COLO829 (cell line): ENCODE data around the gene ZNF75A.

Experiments used
- DNase-seq: peaks from one replicate; pipeline ENCODE4 v3.0.0; 2012; ENCODE audit warnings: low spot score

The ZNF75A gene

DNA sequence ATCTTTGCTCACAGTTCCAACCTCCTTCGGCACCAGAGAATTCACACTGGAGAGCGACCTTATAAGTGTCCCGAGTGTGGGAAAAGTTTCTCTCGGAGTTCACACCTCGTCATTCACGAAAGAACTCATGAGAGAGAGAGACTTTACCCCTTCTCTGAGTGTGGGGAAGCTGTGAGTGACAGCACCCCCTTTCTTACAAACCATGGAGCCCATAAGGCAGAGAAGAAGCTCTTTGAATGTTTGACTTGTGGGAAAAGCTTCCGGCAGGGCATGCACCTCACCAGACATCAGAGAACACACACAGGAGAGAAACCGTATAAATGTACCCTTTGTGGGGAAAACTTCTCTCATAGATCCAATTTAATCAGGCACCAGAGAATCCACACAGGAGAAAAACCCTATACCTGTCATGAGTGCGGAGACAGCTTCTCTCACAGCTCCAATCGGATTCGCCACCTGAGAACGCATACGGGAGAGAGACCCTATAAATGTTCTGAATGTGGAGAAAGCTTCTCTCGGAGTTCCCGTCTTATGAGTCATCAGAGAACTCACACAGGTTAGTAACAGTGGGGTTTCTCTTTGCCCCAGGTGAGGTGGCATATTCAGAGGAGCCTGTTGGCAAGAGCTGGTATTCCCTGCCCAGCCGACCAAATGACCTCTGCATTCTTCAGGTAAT lies 15.2 kb upstream of the ZNF75A start:
- DNase-seq = no peak

DNA sequence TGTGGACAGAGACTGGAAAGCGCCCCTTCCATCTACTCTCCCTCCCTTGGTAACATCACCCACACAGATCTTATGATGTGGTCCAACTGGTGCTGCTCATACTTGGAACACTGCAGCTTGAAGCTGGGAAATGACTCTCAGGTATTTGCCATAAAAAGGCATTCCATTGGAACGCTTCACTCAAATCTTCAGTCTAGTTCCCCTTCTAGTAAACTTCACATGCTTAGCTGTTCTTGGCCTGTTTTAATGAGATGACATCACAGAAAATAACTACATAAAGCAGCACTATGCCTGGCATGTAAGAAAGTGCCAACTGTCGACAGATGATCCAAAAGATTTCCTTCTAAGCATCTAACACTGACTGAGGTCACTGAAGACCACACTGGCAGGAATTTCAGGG lies 12.7 kb upstream of the ZNF75A start:
- no peak for DNase-seq

DNA sequence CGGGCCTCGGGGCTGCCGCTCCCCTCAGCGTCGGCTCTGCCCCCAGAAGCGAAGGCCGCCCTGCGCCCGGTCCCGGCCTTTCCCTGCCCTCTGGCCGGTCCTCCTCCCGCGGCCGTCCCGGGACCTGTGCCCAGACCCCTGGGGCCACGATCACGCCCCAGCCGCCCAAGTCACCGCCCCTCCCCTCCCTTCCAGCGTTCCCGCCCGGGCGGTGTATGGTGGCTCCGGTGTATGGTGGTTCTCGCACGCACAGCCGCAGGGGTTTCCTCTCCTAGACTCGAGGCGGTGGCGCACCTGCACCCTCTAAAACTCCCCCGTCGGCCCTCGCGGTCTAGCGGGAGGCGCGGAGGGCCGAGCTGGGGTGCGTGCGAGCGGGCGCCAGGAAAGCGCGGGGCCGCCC lies 10.1 kb upstream of the ZNF75A start:
- no peak for DNase-seq

DNA sequence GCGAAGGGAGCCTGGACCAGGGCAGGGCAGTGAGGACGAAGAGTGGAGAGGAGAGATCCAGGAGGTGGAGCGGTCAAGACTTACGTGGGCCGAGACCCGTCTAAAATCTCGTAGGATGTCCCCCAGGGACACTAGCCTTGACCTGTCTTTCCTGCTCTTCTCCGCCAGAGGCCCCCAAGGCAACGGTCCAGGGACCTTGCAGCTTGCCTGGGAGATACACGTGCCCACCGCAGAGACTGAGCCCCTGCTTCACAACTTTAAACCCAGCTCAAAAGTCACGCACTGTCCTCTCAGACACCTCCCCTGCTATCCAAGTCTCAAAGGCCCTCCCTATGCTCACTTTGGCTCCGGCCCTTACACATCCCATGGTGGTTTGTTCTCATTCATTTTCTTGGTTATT lies 9.5 kb upstream of the ZNF75A start:
- peak; percentile 77 for DNase-seq

DNA sequence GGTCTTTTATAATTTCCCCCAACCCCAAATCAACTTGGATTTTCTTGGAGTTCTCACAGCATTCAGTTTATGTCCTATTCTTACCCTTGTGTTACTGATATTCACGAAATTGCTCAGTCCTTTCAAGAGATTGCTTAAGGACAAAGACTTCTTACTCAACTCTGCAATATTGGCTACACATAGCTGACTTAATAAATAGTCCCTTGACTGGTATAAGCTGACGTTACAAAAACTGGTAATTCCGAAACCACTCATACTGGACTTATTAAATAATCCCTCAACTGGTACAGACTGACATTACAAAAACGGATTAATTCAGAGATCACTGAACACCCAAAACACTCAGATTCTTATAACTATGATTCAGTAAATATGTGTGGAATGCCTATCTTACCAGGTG lies 927 bp upstream of the ZNF75A start:
- DNase-seq = no peak

DNA sequence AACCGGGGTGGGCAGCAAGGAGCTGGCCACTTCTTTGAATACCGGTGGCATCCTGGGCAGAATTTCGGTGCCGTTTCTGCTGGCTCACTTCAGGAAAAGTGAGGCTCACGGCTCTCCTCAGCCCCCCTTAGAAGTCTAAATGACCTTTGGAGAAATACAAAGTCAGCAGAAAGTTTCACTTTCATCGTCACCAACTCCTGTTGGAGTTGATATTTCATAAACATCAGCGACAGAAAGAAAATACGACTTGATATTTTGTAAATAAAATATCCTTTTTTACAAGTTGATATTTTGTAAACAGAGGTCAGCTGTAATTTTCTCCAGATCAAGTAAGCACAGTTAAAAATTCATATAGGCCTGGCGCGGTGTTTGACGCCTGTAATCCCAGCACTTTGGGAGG lies 781 bp downstream of the ZNF75A start:
- no peak for DNase-seq

DNA sequence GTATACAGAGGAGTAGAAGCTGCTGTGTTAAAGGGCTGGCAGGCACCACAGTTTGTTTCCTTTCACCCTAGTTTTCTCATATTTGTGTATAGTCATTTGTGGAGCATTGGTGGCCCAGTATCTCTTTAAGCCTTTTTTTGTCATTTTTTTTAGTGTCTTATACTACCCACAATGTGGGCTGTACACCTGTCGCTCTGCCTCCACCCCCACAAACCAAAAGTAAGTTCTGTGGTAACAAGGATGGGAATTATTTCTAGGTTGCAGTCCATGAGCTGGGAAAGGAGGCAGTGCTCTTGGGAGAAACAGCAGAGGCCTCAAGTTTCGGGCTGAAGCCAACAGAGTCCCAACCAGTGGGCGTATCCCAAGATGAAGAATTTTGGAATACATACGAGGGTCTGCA lies 6.2 kb downstream of the ZNF75A start:
- no peak for DNase-seq

DNA sequence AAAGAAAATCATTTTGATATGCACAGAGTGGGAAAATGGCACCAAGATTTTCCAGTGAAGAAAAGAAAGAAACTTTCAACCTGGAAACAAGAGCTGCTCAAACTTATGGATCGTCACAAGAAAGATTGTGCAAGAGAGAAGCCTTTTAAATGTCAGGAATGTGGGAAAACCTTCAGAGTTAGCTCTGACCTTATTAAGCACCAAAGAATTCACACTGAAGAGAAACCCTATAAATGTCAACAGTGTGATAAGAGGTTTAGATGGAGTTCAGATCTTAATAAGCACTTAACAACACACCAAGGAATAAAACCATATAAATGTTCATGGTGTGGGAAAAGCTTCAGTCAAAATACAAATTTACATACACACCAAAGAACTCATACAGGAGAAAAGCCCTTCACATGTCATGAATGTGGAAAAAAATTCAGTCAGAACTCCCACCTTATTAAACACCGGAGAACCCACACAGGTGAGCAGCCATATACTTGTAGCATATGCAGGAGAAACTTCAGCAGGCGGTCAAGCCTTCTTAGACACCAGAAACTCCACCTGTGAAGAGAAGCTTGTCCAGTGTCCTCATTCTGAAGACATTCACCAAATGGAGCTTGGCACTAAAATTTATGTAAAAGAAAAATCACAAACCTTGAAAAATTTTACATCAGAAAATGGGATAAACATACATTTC lies 12.2 kb downstream of the ZNF75A start:
- no peak for DNase-seq

DNA sequence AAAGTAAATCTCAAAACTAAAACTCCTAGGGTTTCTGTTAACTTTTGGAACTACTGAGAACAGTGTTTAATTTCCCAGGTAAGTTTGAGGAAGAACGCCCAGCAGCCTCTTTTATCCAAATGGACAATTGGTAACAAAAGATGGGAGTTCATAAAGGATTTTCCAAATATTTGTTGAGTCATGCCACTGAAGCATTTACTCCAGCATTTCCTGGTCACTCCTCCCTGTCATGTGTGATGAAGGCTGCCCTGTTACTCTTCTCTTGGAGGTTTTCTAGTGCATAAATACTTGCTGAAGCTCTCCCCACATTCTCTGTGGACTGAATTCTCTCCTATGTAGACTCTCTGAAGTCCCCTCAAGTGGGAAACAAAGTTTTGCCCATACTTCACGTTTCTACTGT lies 16.5 kb downstream of the ZNF75A start:
- DNase-seq = no peak

DNA sequence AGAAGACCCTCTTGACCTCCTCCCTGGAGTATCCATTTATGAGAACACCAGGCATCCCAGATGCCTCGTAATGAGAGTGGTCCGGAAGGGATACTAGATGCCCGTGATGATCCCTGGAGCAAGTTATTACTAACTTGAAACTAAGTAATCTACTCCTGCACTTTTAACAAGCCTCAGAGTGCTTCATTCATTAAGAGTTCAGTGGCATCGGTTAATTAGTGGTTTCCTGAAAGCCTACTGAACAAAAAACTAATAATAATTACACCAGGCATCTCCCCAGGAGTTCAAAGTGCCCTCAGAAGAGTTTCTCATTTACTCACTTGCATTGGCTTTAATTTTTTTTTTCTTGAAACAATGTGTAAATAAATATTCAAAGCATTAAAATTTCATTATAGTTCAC lies 22.2 kb downstream of the ZNF75A start:
- DNase-seq = no peak

DNA sequence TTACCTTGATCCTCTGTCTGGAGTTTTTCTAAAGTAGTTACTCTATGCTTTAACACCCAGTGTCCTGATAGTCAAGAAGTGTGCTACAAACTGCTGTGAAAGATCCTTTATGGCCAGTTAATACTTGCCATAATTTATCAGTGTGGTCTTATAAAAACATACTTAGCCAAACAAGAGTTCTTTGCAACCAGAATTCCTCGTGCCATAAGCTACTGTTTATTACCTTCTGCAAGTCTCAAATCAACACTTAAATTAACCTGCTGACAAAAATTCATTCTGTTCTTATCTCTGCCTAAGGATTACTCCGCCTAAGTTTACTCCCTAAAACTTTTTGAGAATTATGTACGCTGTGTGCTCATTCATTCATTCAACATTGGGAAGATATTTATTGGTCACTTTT lies 22.8 kb downstream of the ZNF75A start:
- no peak for DNase-seq

DNA sequence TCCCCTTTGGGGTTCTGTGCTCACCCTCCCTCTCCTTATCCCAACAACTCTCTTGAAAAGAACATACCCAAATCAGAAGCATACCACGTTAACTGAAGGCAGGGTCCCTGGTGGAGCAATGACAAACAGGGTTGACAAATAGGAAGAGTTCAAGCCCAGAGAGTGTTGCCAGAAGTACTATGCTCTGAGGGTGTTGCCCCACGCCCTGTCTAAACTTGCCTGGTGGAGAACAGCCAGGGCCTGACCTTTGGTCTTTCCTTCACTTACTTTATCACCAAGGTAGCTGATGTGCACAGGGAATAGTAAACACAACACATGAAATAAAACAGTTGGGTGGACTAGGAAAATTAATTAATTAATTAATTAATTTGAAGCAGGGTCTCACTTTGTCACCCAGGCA lies 23.3 kb downstream of the ZNF75A start:
- no peak for DNase-seq

DNA sequence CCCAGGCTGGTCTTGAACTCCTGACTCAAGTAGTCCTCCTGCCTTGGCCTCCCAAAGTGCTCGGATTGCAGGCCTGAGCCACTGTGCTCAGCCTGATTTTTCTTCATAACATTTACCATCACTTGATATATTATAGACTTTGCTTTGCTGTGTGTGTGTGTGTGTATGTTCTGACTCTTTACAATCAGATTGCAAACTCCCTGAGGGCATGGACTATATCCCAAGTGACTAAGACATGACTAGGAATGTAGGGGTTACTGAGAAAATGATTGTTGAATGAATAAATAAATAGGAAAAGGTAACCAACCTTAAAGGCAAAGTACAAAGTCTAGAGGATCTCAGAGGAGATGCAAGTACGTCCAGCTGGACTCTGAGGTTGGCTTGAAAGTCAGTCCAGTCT lies 40.7 kb downstream of the ZNF75A start:
- no peak for DNase-seq

DNA sequence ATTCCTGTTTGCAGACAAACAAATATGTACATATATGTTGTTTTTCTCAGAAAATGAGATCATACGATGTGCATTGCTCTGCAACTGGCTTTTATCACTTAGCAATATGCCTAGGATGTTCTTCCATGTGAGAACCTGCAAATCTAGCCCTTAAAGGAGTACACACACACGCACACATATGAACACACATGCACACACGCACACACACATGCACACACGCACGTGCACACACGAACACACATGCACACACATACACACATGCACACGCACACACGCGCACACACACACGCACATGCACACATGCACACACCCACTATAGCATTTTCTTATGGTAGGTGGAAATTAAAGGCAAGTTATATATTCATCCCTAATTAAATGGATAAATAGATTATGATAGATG lies 42.3 kb downstream of the ZNF75A start:
- DNase-seq = no peak

DNA sequence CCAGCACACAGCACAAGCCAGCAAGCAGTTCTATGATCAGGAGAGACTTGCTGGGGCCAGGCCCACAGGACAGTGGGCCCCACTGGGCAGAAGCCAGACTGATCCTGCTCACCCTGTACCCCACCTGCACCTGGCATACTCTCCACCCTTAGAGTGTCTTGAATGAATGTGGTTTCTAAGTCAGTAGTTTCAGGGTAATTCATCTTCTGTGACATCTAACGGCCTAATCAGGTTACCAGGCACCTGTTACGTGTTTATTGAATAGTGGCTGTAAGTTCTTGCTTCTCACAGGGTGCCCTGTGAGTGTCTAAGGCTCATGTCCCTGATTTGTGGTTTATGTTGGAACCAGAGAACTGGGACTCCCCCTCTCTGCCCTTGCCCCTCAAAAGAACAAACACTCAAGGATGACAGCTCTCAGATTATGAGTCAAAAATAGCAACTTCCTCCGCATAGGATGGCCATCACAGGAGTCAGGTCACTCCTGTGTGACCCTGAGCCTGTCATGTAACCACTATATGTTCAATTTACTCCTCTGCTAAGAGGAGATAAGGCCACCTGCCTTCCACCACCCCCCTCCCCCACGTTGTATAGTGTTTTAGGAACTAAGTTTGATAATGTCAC lies 43.4 kb downstream of the ZNF75A start:
- DNase-seq = no peak

DNA sequence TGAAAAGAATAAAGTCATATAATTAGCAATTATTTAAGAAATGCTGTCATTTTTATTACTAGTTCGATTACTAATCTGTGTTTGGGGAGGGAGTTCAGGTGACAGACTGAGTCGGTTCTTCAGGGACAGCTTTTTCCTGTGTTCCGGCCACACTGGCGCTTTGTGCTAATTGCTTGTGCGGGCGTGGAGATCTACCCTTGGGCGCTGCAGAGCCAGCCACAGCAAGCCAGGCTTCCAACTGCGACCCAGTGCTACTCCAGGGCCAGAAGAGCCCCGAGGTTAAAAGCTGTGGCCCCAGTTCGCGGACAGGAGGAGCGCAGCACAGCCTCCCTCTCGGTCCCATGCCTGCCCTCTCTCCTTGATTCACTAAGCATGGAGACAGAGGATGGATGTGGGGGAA lies 43.9 kb downstream of the ZNF75A start:
- no peak for DNase-seq

DNA sequence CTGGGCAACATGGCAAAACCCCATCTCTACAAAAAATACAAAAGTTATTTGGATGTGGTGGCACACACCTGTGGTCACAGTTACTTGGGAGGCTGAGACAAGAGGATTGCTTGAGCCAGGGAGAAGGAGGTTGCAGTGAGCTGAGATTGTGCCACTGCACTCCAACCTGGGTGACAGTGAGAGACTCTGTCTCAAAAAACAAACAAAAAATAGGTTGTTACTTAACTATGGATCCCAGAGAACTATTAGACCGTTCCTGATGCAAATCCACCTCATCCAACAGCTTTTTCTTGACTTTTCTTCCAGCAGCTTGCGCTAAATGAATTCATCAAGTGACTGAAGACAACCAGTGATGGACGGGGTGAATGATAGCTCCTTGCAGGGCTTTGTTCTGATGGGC lies 50.3 kb downstream of the ZNF75A start, which contains the start of gene OR2C1:
TSS of gene OR2C1 (plus strand) at position 301 of the 400 bp plus-strand sequence. CDS start at position 353, 52 bp downstream.
- no peak for DNase-seq

DNA sequence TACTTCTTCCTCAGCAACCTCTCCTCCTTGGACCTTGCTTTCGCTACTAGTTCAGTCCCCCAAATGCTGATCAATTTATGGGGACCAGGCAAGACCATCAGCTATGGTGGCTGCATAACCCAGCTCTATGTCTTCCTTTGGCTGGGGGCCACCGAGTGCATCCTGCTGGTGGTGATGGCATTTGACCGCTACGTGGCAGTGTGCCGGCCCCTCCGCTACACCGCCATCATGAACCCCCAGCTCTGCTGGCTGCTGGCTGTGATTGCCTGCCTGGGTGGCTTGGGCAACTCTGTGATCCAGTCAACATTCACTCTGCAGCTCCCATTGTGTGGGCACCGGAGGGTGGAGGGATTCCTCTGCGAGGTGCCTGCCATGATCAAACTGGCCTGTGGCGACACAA lies 50.8 kb downstream of the ZNF75A start:
- no peak for DNase-seq

DNA sequence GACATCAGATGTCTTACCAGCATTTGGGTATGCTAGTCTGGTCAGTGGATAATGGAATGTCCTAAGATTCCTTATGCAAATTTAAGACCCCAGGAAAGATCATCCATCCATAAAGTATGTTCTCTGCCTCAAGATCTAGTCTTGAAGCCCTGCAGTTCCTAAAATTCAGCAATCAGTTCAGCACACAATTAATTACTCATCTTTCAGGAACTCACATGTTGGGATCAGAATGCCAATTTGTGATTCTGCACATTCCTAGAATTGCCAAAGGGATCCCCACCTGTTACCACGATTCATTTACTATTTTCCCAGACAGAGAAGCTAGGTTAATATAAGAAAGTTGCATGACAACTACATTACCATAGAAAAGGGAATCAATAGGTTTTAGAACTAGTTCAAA lies 53.6 kb downstream of the ZNF75A start:
- no peak for DNase-seq

DNA sequence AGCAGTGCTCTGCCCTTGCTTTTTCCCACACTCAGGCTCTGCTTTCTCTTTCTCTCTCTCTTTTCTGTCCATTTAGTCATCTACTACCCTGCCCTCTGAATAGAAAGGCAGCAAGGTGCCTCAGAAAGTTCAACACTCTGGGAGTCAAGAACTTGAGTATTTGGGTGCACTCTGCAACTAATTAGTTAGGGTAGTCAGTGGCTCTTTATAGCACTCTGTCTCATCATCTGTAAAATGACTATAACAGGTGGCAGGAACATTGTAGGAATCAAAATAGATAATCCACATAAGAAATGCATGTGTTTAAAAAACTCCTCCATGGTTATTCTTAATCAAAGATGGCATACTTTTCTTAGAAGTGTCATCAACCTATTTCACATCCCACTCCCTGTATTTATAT lies 57.6 kb downstream of the ZNF75A start:
- no peak for DNase-seq

DNA sequence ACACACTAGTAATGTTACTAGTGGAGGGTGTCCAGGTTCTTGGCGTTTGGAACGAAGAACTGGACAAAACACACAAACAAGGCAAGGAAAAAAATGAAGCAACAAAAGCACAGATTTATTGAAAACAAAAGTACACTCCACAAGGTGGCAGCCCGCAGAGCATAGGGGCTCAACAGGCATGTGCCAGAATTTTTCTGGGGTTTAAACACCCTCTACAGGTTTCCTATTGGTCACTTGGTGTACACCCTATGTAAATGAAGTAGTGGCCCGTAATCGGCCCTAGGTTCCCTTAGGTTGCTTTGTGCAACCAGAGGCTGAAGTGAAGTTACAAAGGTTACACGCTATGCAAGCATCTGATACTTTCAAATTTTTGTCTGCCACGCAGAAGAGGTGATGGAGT lies 58.5 kb downstream of the ZNF75A start:
- no peak for DNase-seq

DNA sequence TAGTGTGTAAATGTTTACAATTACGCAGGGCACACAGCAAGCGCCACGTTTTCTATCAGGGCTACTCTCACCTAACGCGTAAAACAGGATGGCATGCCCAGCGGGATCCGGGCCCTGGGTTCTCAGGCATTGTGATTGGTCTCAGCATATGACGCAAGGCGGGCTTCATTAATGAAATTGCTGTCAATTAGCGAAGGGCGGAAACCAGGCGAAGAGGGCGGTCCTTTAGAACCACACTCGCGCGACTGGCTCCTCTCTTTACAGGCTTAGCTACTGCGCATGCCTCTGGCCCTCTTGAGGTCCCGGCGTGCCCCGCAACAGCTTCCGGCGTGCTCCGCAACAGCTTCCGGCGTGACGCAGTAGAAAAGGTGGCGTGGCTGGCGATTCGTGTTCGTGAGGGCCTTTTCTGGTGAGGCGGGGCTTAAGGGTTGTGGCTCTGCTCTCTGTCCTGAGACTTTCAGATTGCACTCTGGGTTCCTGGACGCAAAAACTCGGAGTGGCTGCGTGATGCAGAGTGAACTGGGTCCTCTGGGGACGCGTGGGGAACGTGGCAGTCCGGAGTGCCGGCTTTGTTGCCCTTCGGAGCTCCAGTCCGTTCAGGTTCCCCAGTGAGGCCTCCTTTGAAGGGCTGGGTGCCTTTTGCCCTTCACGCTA lies 59.6 kb downstream of the ZNF75A start:
- DNase-seq = peak; percentile 96
